ENCODE measurements around the gene AMPD1.

Gene AMPD1

GRCh38 chr1:114716304-114717170 lies 21.2 kb upstream of the AMPD1 start, which contains the start of gene NRAS:
NRAS (minus strand) TSS chr1:114716771; CDS start chr1:114716160, 611 bp downstream.
- peak; percentile 92 to 93 for DNase-seq (ENCODE audit: low read depth in 2 of 2)
- H3K4me3 ChIP-seq (replicated peaks in 1 of 2; ENCODE audit: low read depth in 2 of 2, low read length in 2 of 2), result peak within 1 kb of the TSS; percentile 65 to 93
- no peak for TF ChIP-seq CTCF (IDR thresholded peaks at IDR 0.05; ENCODE audit: low read depth, low read length)

GRCh38 chr1:114715952-114716303 lies 20.6 kb upstream of the AMPD1 start:
- peak overlapping the region; percentile 65 to 93 for H3K4me3 ChIP-seq (replicated peaks in 1 of 2; ENCODE audit: low read depth in 2 of 2, low read length in 2 of 2)
- TF ChIP-seq CTCF (IDR thresholded peaks at IDR 0.05; ENCODE audit: low read depth, low read length), result no peak
- DNase-seq (ENCODE audit: low read depth in 2 of 2), result no peak

DNA sequence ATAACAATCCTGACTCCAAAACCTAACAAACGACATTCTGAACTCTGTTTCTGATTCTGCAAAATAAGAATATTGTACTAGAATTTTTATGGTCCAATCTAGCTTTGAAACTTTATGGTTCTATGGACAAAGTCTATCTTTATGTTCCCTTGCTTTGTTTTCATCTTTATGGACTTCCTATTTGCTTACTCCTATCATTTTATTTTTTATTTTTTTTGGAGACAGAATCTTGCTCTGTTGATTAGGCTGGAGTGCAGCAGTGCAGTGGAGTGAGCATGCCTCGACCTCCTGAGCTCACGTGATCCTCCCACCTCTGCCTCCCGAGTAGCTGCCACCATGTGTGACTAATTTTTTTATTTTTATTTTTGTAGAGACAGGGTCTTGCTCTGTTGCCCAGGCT lies 17.6 kb upstream of the AMPD1 start:
- no peak for DNase-seq (ENCODE audit: low read depth in 2 of 2)
- TF ChIP-seq CTCF (IDR thresholded peaks at IDR 0.05; ENCODE audit: low read depth, low read length), result no peak
- H3K4me3 ChIP-seq (replicated peaks in 1 of 2; ENCODE audit: low read depth in 2 of 2, low read length in 2 of 2), result no peak overlapping the region

DNA sequence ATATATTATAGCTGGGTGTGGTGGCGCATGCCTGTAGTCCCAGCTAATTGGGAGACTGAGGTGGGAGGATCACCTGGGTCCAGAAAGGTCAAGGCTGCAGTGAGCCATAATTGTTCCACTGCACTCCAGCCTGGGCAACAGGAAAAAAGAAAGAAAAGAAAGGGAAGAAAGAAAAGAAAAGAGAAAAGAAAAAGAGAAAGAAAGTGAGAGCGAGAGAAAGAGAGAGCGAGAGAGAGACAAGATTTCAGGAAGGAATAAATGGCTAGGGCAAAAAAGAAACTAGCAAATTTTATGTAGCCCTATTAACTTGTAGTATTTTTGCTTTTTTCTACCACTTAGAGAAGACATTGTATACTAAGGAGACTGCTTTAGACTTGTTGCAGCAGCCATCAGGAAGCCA lies 15.0 kb upstream of the AMPD1 start:
- DNase-seq (ENCODE audit: low read depth in 2 of 2), result no peak
- no peak for TF ChIP-seq CTCF (IDR thresholded peaks at IDR 0.05; ENCODE audit: low read depth, low read length)
- H3K4me3 ChIP-seq (replicated peaks in 1 of 2; ENCODE audit: low read depth in 2 of 2, low read length in 2 of 2), result no peak overlapping the region

GRCh38 chr1:114707604-114708003 lies 12.3 kb upstream of the AMPD1 start:
- TF ChIP-seq CTCF (IDR thresholded peaks at IDR 0.05; ENCODE audit: low read depth, low read length), result no peak
- DNase-seq (ENCODE audit: low read depth in 2 of 2), result no peak
- no peak overlapping the region for H3K4me3 ChIP-seq (replicated peaks in 1 of 2; ENCODE audit: low read depth in 2 of 2, low read length in 2 of 2)

DNA sequence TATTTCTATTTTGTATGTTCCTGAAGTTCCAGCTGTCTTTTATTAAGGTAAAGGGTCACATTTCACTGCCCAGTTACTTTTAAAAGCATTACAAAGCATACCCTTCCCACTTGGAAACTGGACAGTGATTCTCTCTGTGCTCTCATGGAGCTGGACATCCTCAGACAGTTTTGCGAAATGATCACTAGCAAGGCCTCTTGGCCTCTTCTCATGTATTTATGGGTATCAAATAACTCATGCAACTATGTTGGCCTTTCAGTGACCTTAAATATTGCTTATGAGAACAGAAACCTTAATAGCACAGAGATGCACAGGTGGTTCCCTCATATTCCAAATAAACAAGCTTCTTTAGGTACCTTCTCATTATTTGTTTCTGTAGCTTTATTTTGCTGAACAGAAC lies 7.9 kb upstream of the AMPD1 start:
- no peak for TF ChIP-seq CTCF (IDR thresholded peaks at IDR 0.05; ENCODE audit: low read depth, low read length)
- H3K4me3 ChIP-seq (replicated peaks in 1 of 2; ENCODE audit: low read depth in 2 of 2, low read length in 2 of 2), result no peak overlapping the region
- no peak for DNase-seq (ENCODE audit: low read depth in 2 of 2)

Measured in cardiac fibroblast (primary cell).